H1 (cell line): Measurements from ENCODE around the gene FUT4. TPM values are rescaled to one million over a fixed set of nuclear protein-coding genes. Genes with fewer than 3 reads are reported as not detected.

Experiments
- CTCF ChIA-PET: fragments of 300-600 bp; sonication (Branson Sonifier 250); formaldehyde crosslinking; loops from one replicate; lab custom pipeline; 2021; ENCODE audit not compliant: partially characterized antibody; lab: Charles Lee
- POLR2A ChIA-PET: fragments of 300-600 bp; sonication (Branson Sonifier 250); formaldehyde crosslinking; loops from one replicate; lab custom pipeline; 2021; ENCODE audit warnings: inconsistent platforms; ENCODE audit not compliant: partially characterized antibody; lab: Charles Lee
- DNase-seq, 2 experiments: peaks; one replicate each; pipeline versions ENCODE4 v3.0.0 to v3.0.0-alpha.2; 2010 to 2022; ENCODE audit warnings: low spot score in 2 of 2, low read depth in 1 of 2, mixed read lengths in 1 of 2
- FAIRE-seq: peaks from 2 replicates; lab custom pipeline; 2011; peaks lifted over from hg19 to GRCh38; lab: Jason Lieb, UNC
- H2AFZ ChIP-seq: 2 replicates; pipeline ENCODE4 v1.8.1; 2012; ENCODE audit warnings: low read length, inconsistent platforms
- H2AK5ac ChIP-seq: 2 replicates; pipeline ENCODE4 v1.6.1; 2013; ENCODE audit warnings: low read depth, low read length
- H2BK120ac ChIP-seq: replicated peaks from 2 replicates; pipeline ENCODE3; 2013; ENCODE audit warnings: low read depth, low read length, inconsistent platforms
- H2BK12ac ChIP-seq: 2 replicates; pipeline ENCODE4 v1.6.1; 2013; ENCODE audit warnings: low read depth, low read length
- H2BK15ac ChIP-seq: 2 replicates; pipeline ENCODE4 v1.6.1; 2013; ENCODE audit warnings: low read length
- H2BK20ac ChIP-seq: 2 replicates; pipeline ENCODE4 v1.6.1; 2013; ENCODE audit warnings: low read length
- H2BK5ac ChIP-seq: 2 replicates; pipeline ENCODE4 v1.6.1; 2013; ENCODE audit warnings: low read depth, low read length
- H3K14ac ChIP-seq: 2 replicates; pipeline ENCODE4 v1.6.1; 2013; ENCODE audit warnings: inconsistent platforms; ENCODE audit not compliant: insufficient read length
- H3K18ac ChIP-seq: 2 replicates; pipeline ENCODE4 v1.6.1; 2013; ENCODE audit warnings: low read length; ENCODE audit errors: extremely low read depth
- H3K23ac ChIP-seq: 2 replicates; pipeline ENCODE4 v1.6.1; 2013; ENCODE audit warnings: inconsistent platforms; ENCODE audit not compliant: insufficient read length
- H3K23me2 ChIP-seq: 2 replicates; pipeline ENCODE4 v1.6.1; 2013; ENCODE audit warnings: low read depth, low read length
- H3K27ac ChIP-seq: 2 replicates; pipeline ENCODE4 v1.6.1; 2011; ENCODE audit warnings: low read depth, low read length, inconsistent platforms
- H3K27me3 ChIP-seq, 4 experiments: replicated peaks in 1 of 4; 1 replicate in 1 of 4; 2 replicates in 3 of 4; pipeline versions ENCODE4 v1.6.1 to v1.8.1; 2011 to 2013; ENCODE audit warnings: low read length in 3 of 4, mild to moderate bottlenecking in 3 of 4, inconsistent platforms in 2 of 4, mixed read lengths in 2 of 4, moderate library complexity in 1 of 4; ENCODE audit not compliant: control insufficient read depth in 3 of 4, insufficient read depth in 3 of 4; ENCODE audit errors: extremely low read depth in 1 of 4
- H3K36me3 ChIP-seq, 4 experiments: 2 replicates each; pipeline versions ENCODE4 v1.6.1 to v1.8.1; 2011 to 2013; ENCODE audit warnings: mild to moderate bottlenecking in 4 of 4, low read length in 3 of 4, moderate library complexity in 2 of 4, control low read depth in 1 of 4, inconsistent platforms in 1 of 4; ENCODE audit not compliant: insufficient read depth in 4 of 4, control insufficient read depth in 2 of 4
- H3K4ac ChIP-seq: replicated peaks from 2 replicates; pipeline ENCODE3; 2013; ENCODE audit warnings: low read length, low read depth, mixed read lengths, inconsistent platforms; ENCODE audit not compliant: insufficient read length
- H3K4me1 ChIP-seq, 4 experiments: replicated peaks in 1 of 4; 1 replicate in 1 of 4; 2 replicates in 3 of 4; pipeline versions ENCODE4 v1.6.1 to v1.8.1; 2011 to 2013; ENCODE audit warnings: low read length in 3 of 4, inconsistent platforms in 2 of 4, mixed read lengths in 1 of 4; ENCODE audit not compliant: insufficient read depth in 4 of 4, control insufficient read depth in 3 of 4
- H3K4me2 ChIP-seq, 2 experiments: 2 replicates each; pipeline versions ENCODE4 v1.6.1 to v1.8.1; 2011 to 2013; ENCODE audit warnings: low read depth in 2 of 2, low read length in 2 of 2, control low read depth in 1 of 2, inconsistent platforms in 1 of 2, mild to moderate bottlenecking in 1 of 2; ENCODE audit not compliant: insufficient read depth in 1 of 2
- H3K4me3 ChIP-seq, 4 experiments: fragments of 200-600, 300-600 bp in 1 of 4; sonication (generic), shearing (Covaris generic), sonication (Bioruptor Twin) in 1 of 4; 2 replicates each; pipeline versions ENCODE4 v1.5.1 to v1.8.1; 2011 to 2016; ENCODE audit warnings: low read length in 4 of 4, low read depth in 3 of 4, control low read depth in 2 of 4, inconsistent platforms in 2 of 4, mild to moderate bottlenecking in 2 of 4, mixed read lengths in 1 of 4, moderate library complexity in 1 of 4; ENCODE audit not compliant: insufficient read depth in 2 of 4; ENCODE audit errors: extremely low read depth in 1 of 4
- H3K56ac ChIP-seq: replicated peaks from 2 replicates; pipeline ENCODE3; 2013; ENCODE audit warnings: low read depth, mild to moderate bottlenecking, mixed read lengths, low read length, inconsistent platforms; ENCODE audit not compliant: insufficient read length
- H3K79me1 ChIP-seq: 2 replicates; pipeline ENCODE4 v1.6.1; 2013; ENCODE audit warnings: low read depth, low read length, control low read depth
- H3K79me2 ChIP-seq, 2 experiments: 2 replicates each; pipeline versions ENCODE4 v1.6.1 to v1.8.1; 2012 to 2013; ENCODE audit warnings: low read length in 2 of 2, mild to moderate bottlenecking in 2 of 2, inconsistent platforms in 1 of 2; ENCODE audit not compliant: insufficient read depth in 2 of 2, control insufficient read depth in 1 of 2
- H3K9ac ChIP-seq, 4 experiments: replicated peaks in 1 of 4; 1 replicate in 1 of 4; 2 replicates in 3 of 4; pipeline versions ENCODE4 v1.6.1 to v1.8.1; 2011 to 2013; ENCODE audit warnings: low read depth in 3 of 4, low read length in 3 of 4, control low read depth in 2 of 4, mild to moderate bottlenecking in 2 of 4, moderate library complexity in 2 of 4, inconsistent platforms in 1 of 4; ENCODE audit errors: extremely low read depth in 1 of 4
- H3K9me3 ChIP-seq, 2 experiments: 2 replicates each; pipeline versions ENCODE4 v1.6.1 to v1.8.1; 2012 to 2013; ENCODE audit warnings: mild to moderate bottlenecking in 2 of 2, moderate library complexity in 2 of 2, control low read depth in 1 of 2, inconsistent platforms in 1 of 2, low read depth in 1 of 2, low read length in 1 of 2, mixed read lengths in 1 of 2; ENCODE audit not compliant: insufficient read depth in 2 of 2
- H4K20me1 ChIP-seq, 2 experiments: replicated peaks in 1 of 2; 2 replicates each; pipeline versions ENCODE3 to v1.8.1; 2011 to 2013; ENCODE audit warnings: inconsistent platforms in 2 of 2, low read length in 2 of 2, mild to moderate bottlenecking in 1 of 2; ENCODE audit not compliant: insufficient read depth in 2 of 2, control insufficient read depth in 1 of 2
- H4K5ac ChIP-seq: 2 replicates; pipeline ENCODE4 v1.6.1; 2013; ENCODE audit warnings: low read length, low read depth, mixed read lengths, inconsistent platforms; ENCODE audit not compliant: insufficient read length
- H4K8ac ChIP-seq: 2 replicates; pipeline ENCODE4 v1.8.0; 2013; ENCODE audit warnings: mild to moderate bottlenecking, moderate library complexity, low read length, inconsistent platforms; ENCODE audit not compliant: insufficient read depth; ENCODE audit errors: extremely low read depth
- H4K91ac ChIP-seq: replicated peaks from 2 replicates; pipeline ENCODE3; 2013; ENCODE audit warnings: low read length, mixed read lengths, inconsistent platforms; ENCODE audit not compliant: insufficient read length
- BRCA1 ChIP-seq: IDR thresholded peaks from 2 replicates; pipeline ENCODE4 v1.6.1; 2012; ENCODE audit warnings: low read depth, low read length, improper control_type of control experiment
- CREB1 ChIP-seq: IDR thresholded peaks from 2 replicates; pipeline ENCODE4 v1.6.1; 2012; ENCODE audit warnings: inconsistent platforms
- EGR1 ChIP-seq: IDR thresholded peaks from 2 replicates; pipeline ENCODE4 v1.6.1; 2011; ENCODE audit warnings: low read depth, low read length, borderline replicate concordance
- KDM4A ChIP-seq: IDR thresholded peaks from one replicate; pipeline ENCODE4 v1.7.1; 2012; ENCODE audit warnings: low read depth, mild to moderate bottlenecking, moderate library complexity, low read length, inconsistent platforms; ENCODE audit not compliant: severe bottlenecking
- KDM5A ChIP-seq: fragments of 200-600 bp; IDR thresholded peaks from 2 replicates; pipeline ENCODE4 v1.7.1; 2012; ENCODE audit warnings: mild to moderate bottlenecking, low read length, inconsistent platforms, mixed read lengths
- NRF1 ChIP-seq: IDR thresholded peaks from 2 replicates; pipeline ENCODE4 v1.6.1; 2011; ENCODE audit warnings: mild to moderate bottlenecking, low read depth, low read length, improper control_type of control experiment
- POLR2AphosphoS5 ChIP-seq: IDR thresholded peaks from 2 replicates; pipeline ENCODE4 v1.6.1; 2011; ENCODE audit warnings: low read depth, low read length
- RAD21 ChIP-seq, 2 experiments: IDR thresholded peaks in 1 of 2; conservative IDR thresholded peaks in 1 of 2; 2 replicates each; pipeline ENCODE4 v1.6.1; 2011; ENCODE audit warnings: low read depth in 2 of 2, low read length in 2 of 2, improper control_type of control experiment in 1 of 2, inconsistent platforms in 1 of 2, mild to moderate bottlenecking in 1 of 2, moderate library complexity in 1 of 2
- RFX5 ChIP-seq: IDR thresholded peaks from 2 replicates; pipeline ENCODE4 v1.6.1; 2011; ENCODE audit warnings: low read depth, low read length, improper control_type of control experiment, borderline replicate concordance
- RNF2 ChIP-seq: fragments of 200-900, 300-1000 bp; sonication (generic); IDR thresholded peaks from 2 replicates; pipeline ENCODE4 v1.7.1; 2016; ENCODE audit warnings: borderline replicate concordance, low read depth, mild to moderate bottlenecking, antibody characterized with exemption, low read length; ENCODE audit not compliant: poor library complexity, severe bottlenecking; ENCODE audit errors: missing control alignments
- SIRT6 ChIP-seq: IDR thresholded peaks from one replicate; pipeline ENCODE4 v1.7.1; 2012; ENCODE audit warnings: low read length, inconsistent platforms
- TEAD4 ChIP-seq: IDR thresholded peaks from 2 replicates; pipeline ENCODE4 v1.6.1; 2012; ENCODE audit warnings: low read depth, low read length, inconsistent platforms, mixed read lengths
- WGBS, 2 experiments: shearing (Covaris generic) in 1 of 2; methylation state at CpG; one replicate each; pipeline versions ENCODE4 v1.1.6 to v1.1.7; 2013 to 2015; ENCODE audit warnings: low lambda C conversion rate in 2 of 2, mixed read lengths in 2 of 2, inconsistent platforms in 1 of 2, low coverage in 1 of 2, missing lambda C conversion rate in 1 of 2; ENCODE audit not compliant: insufficient replicate concordance in 2 of 2, insufficient coverage in 1 of 2, insufficient read length in 1 of 2; ENCODE audit errors: extremely low coverage in 1 of 2, missing lambda C conversion rate in 1 of 2; 5-methylcytosine and 5-hydroxymethylcytosine counted together
- polyA plus RNA-seq, 7 experiments: library from polyadenylated mRNA; depleted of rRNA in 3 of 7; stranded (reverse) in 5 of 7; unstranded in 2 of 7; fragments of >200 nt in 5 of 7; fragments of 200-250 nt in 2 of 7; gene quantifications; 1 replicate in 5 of 7; 2 replicates in 1 of 7; 4 replicates in 1 of 7; pipeline versions ENCODE4 v1.2.1 to v1.2.3, GENCODE V29; 2011 to 2013; ENCODE audit warnings: missing spikeins in 2 of 7, mixed read lengths in 2 of 7
- total RNA-seq: library from RNA; stranded (reverse); fragmentation: NEBNext Ultra II Directional; extraction: Animal tissue kit (Norgen Biotek cat#: 25700); gene quantifications from 2 replicates; pipeline ENCODE4 v1.2.1, GENCODE V29; 2021

The FUT4 gene
- total and polyA plus RNA-seq, 2 of the 8 experiments (the other 6 are each of a cell fraction or from before 2014, with no cell fraction given) = 2.6 to 8.0 TPM

GRCh38 chr11:94544646-94545263 is 1.0 kb downstream of the FUT4 start:
- peaks cover 6 to 20% (median 18%) of the 10 kb centered on the region in 4 experiments for H3K27me3 ChIP-seq
- peak overlapping the region; percentile 43; the same call in 1 of the 2 replicates for H2AFZ ChIP-seq
- TF ChIP-seq NRF1 (no peak), RFX5 (no peak), TEAD4 (no peak), BRCA1 (no peak), EGR1 (no peak), KDM5A (no peak), KDM4A (peak; percentile 91), CREB1 (no peak), RAD21 (IDR thresholded peaks at IDR 0.05 in 1 of 2, conservative IDR thresholded peaks at IDR 0.05 in 1 of 2; ENCODE audit: low read depth in 2 of 2, low read length in 2 of 2) (no peak), RNF2 (peak; percentile 23), POLR2AphosphoS5 (no peak), SIRT6 (no peak)

More at GRCh38 chr11:94544646-94545263, 1.0 kb downstream of the FUT4 start:
- peak overlapping the region; percentile 50 to 75 (median 57) for H3K4me3 ChIP-seq
- DNase-seq (peak in 1 of 2 experiments; percentile 75), FAIRE-seq (no peak)
- H3K4ac ChIP-seq = no peak overlapping the region
- ChIA-PET POLR2A (interaction anchor here (0.9 to 1.2 kb wide), 4 partner anchors 23 to 523 kb away, joined by 3 read pairs; partner anchors contain the start of gene AMOTL1), CTCF (interaction anchor here (0.8 to 1.4 kb wide), 4 partner anchors 10 to 772 kb away, joined by 3 to 5 read pairs (median 4); no protein-coding TSS in a partner anchor)
- no peak overlapping the region for H2BK20ac ChIP-seq
- H2BK12ac ChIP-seq = no peak overlapping the region; the same call in 1 of the 2 replicates
- no peak overlapping the region for H2AK5ac ChIP-seq
- peak overlapping the region; percentile 78 for H4K8ac ChIP-seq
- H3K23ac ChIP-seq = no peak overlapping the region
- peaks cover 18% of the 10 kb centered on the region for H3K23me2 ChIP-seq
- no peak overlapping the region for H3K14ac ChIP-seq
- H3K18ac ChIP-seq = peak overlapping the region; percentile 49; the same call in 1 of the 2 replicates
- H3K27ac ChIP-seq = no peak overlapping the region
- H3K56ac ChIP-seq = no peak overlapping the region
- H3K9me3 ChIP-seq = no peaks in the 10 kb centered on the region
- 4% methylated on average over 28 of the region's 59 CpGs; no CpG with 5 or more reads in 1 of the 2 experiments for WGBS, 2 experiments
- H2BK5ac ChIP-seq = no peak overlapping the region
- H3K4me1 ChIP-seq = peaks cover 5 to 9% (median 8%) of the 10 kb centered on the region in 4 experiments; a peak in 6 of 7 replicates
- no peaks in the 10 kb centered on the region for H3K36me3 ChIP-seq
- no peak overlapping the region for H2BK15ac ChIP-seq
- no peak overlapping the region for H4K5ac ChIP-seq
- no peak overlapping the region for H4K91ac ChIP-seq
- H3K9ac ChIP-seq = peak overlapping the region in 3 of 4 experiments; percentile 27 to 79 (median 46); a peak in 5 of 7 replicates
- H3K79me1 ChIP-seq = 0 out of 2 replicates have a peak, but pooled peaks cover 2% of the 10 kb centered on the region
- no peak overlapping the region for H2BK120ac ChIP-seq
- H3K79me2 ChIP-seq = no peaks in the 10 kb centered on the region
- H3K4me2 ChIP-seq = peak overlapping the region; percentile 68 to 87
- peaks cover 0 to 3% of the 10 kb centered on the region in 2 experiments for H4K20me1 ChIP-seq
